WERI-Rb-1 (cell line): ENCODE data around the gene SLCO4A1.
"Not testable (repeated sequence)": the region's sequence is repeated elsewhere in the genome, so short reads cannot be mapped to it uniquely, and the experiment has no call there.

Experiments
- DNase-seq: peaks from one replicate; pipeline ENCODE4 v3.0.0-alpha.2; 2020
- H3K27ac ChIP-seq: fragments of 250-450 bp; sonication (Bioruptor Pico); 2 replicates; pipeline ENCODE4 v1.5.1; 2020; ENCODE audit warnings: mild to moderate bottlenecking, moderate library complexity
- H3K27me3 ChIP-seq: fragments of 250-450 bp; sonication (Bioruptor Pico); 2 replicates; pipeline ENCODE4 v1.5.1; 2021; ENCODE audit warnings: mild to moderate bottlenecking, low read depth, moderate library complexity; ENCODE audit not compliant: insufficient read depth, severe bottlenecking
- H3K36me3 ChIP-seq: fragments of 250-450 bp; sonication (Bioruptor Pico); 2 replicates; pipeline ENCODE4 v1.5.1; 2020; ENCODE audit warnings: mild to moderate bottlenecking, moderate library complexity
- H3K4me3 ChIP-seq: 2 replicates; pipeline ENCODE4 v1.5.1; 2011; ENCODE audit warnings: low read depth, mild to moderate bottlenecking, control low read depth, low read length
- H3K9me3 ChIP-seq: fragments of 250-450 bp; sonication (Bioruptor Pico); 2 replicates; pipeline ENCODE4 v1.5.1; 2021; ENCODE audit warnings: mild to moderate bottlenecking, moderate library complexity; ENCODE audit not compliant: severe bottlenecking
- TF ChIP-seq, protein P1 (sequence below): IDR thresholded peaks from 2 replicates; pipeline ENCODE4 v1.5.1; 2011; ENCODE audit warnings: low read depth, mild to moderate bottlenecking, control low read depth, inconsistent platforms, low read length

Gene SLCO4A1

GRCh38 chr20:62623488-62624324 is 18.6 kb upstream of the SLCO4A1 start:
- Histone ChIP-seq H3K9me3 (no peaks in the 10 kb centered on the region), H3K27me3 (no peaks in the 10 kb centered on the region), H3K4me3 (no peak overlapping the region), H3K27ac (peak overlapping the region; percentile 43; the same call in 1 of the 2 replicates), H3K36me3 (no peaks in the 10 kb centered on the region)
- TF ChIP-seq, protein P1, sequence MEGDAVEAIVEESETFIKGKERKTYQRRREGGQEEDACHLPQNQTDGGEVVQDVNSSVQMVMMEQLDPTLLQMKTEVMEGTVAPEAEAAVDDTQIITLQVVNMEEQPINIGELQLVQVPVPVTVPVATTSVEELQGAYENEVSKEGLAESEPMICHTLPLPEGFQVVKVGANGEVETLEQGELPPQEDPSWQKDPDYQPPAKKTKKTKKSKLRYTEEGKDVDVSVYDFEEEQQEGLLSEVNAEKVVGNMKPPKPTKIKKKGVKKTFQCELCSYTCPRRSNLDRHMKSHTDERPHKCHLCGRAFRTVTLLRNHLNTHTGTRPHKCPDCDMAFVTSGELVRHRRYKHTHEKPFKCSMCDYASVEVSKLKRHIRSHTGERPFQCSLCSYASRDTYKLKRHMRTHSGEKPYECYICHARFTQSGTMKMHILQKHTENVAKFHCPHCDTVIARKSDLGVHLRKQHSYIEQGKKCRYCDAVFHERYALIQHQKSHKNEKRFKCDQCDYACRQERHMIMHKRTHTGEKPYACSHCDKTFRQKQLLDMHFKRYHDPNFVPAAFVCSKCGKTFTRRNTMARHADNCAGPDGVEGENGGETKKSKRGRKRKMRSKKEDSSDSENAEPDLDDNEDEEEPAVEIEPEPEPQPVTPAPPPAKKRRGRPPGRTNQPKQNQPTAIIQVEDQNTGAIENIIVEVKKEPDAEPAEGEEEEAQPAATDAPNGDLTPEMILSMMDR = no peak
- DNase-seq = peak; percentile 90

DNA sequence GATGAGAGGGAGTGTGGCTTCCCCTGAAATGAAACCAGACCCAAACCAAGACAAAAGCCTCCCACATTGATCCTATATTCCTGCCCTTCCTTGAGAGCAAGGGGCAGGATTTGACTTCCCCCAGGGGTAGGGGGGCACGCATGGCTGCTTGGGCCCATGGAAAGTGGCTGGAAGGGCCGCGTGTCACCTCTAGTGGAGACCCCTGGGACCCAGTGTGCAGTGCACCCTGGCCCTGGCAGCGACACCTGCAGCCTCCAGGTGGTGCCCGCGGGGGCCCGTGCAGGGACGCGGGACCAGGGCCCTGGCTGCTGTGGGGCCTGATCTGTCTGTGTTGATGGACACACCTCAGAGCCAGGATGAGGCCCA is 18.0 kb upstream of the SLCO4A1 start:
- DNase-seq = peak; percentile 43
- Histone ChIP-seq H3K27me3 (no peaks in the 10 kb centered on the region), H3K27ac (peak overlapping the region; percentile 18; the same call in 1 of the 2 replicates), H3K9me3 (no peaks in the 10 kb centered on the region), H3K4me3 (no peak overlapping the region), H3K36me3 (no peaks in the 10 kb centered on the region)
- TF ChIP-seq, protein P1 = 0 out of 2 replicates have a peak, but pooled peaks have one; percentile 27

GRCh38 chr20:62624719-62625453 is 17.4 kb upstream of the SLCO4A1 start:
- TF ChIP-seq, protein P1 = no peak
- Histone ChIP-seq H3K9me3 (no peaks in the 10 kb centered on the region), H3K36me3 (no peaks in the 10 kb centered on the region), H3K27ac (no peak overlapping the region), H3K27me3 (no peaks in the 10 kb centered on the region), H3K4me3 (no peak overlapping the region)
- DNase-seq = no peak

- Histone ChIP-seq H3K4me3 (no peak overlapping the region), H3K9me3 (no peaks in the 10 kb centered on the region), H3K36me3 (no peaks in the 10 kb centered on the region), H3K27me3 (no peaks in the 10 kb centered on the region), H3K27ac (no peak overlapping the region)
- TF ChIP-seq, protein P1 = no peak
- no peak for DNase-seq
These were observed 16.8 kb upstream of the SLCO4A1 start for GRCh38 chr20:62625516-62625915.

DNA sequence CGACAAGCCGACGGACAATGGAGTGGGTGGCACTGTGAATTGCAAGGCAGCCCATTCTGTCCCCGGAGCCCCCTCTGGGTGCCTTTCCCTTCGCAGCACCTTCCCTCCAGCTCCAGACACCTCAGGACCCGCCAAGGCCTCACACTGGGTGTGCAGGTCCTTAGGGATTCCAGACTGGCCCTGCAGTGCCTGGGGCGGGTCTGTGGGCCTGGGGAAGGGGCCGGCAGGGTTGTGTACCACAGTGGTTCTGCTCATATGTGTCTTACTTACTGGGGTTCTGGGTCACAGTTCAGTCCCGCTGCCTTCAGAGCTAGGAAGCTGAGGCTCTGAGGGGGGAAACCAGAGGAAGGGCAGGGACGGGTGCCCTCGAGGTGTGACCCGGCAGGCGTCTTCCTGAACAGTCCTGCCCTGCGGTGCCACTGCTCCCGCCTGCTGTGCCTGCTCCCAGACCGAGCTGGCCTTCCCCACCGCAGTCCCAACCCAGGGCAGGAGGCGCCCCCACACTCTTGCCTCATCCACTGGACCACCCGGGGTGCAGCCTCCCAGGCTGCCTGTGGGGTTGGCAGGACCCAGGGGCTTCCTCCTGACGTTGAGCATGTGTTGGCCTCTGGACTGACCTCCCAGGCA is 16.3 kb upstream of the SLCO4A1 start:
- Histone ChIP-seq H3K4me3 (no peak overlapping the region), H3K27me3 (no peaks in the 10 kb centered on the region), H3K36me3 (no peaks in the 10 kb centered on the region), H3K27ac (no peak overlapping the region), H3K9me3 (no peaks in the 10 kb centered on the region)
- TF ChIP-seq, protein P1 = no peak
- DNase-seq = no peak

GRCh38 chr20:62627425-62627824 is 14.9 kb upstream of the SLCO4A1 start:
- not testable (repeated sequence) for H3K27me3 ChIP-seq, DNase-seq, H3K36me3 ChIP-seq, H3K9me3 ChIP-seq, H3K27ac ChIP-seq, H3K4me3 ChIP-seq
